Effector memory CD8-positive, alpha-beta T cell (primary cell): ENCODE results near the gene MACROD1.

Experiments
- ATAC-seq: fragments of 150-1000 bp; cut with Tn5 transposase; replicated peaks from 2 replicates; pipeline ENCODE4 v1.10.0; 2021; ENCODE audit warnings: mild to moderate bottlenecking, moderate library complexity
- DNase-seq, 3 experiments: peaks; one replicate each; pipeline ENCODE4 v3.0.0; 2021
- H3K27ac Mint-ChIP-seq, 2 donors: one replicate each; pipeline ENCODE4 v1.8.0; 2022; ENCODE audit warnings: mild to moderate bottlenecking in 2 of 2, mixed read lengths in 2 of 2, moderate library complexity in 2 of 2
- H3K27me3 Mint-ChIP-seq, 2 donors: one replicate each; pipeline ENCODE4 v1.8.0; 2022; ENCODE audit warnings: mixed read lengths in 2 of 2
- H3K36me3 Mint-ChIP-seq: one replicate; pipeline ENCODE4 v1.8.0; 2022; ENCODE audit warnings: mild to moderate bottlenecking, moderate library complexity, mixed read lengths; ENCODE audit not compliant: insufficient read depth
- H3K4me1 Mint-ChIP-seq, 2 donors: one replicate each; pipeline ENCODE4 v1.8.0; 2022; ENCODE audit warnings: low read depth in 2 of 2, mixed read lengths in 2 of 2
- H3K4me3 Mint-ChIP-seq, 2 donors: one replicate each; pipeline ENCODE4 v1.8.0; 2022; ENCODE audit warnings: mild to moderate bottlenecking in 2 of 2, mixed read lengths in 2 of 2, moderate library complexity in 2 of 2
- H3K9me3 Mint-ChIP-seq, 2 donors: one replicate each; pipeline ENCODE4 v1.8.0; 2022; ENCODE audit warnings: mixed read lengths in 2 of 2

MACROD1 gene

GRCh38 chr11:64100360-64100759 lies 65.6 kb downstream of the MACROD1 start:
- no peak overlapping the region for H3K27ac Mint-ChIP-seq
- ATAC-seq (no peak), DNase-seq (no peak)
- H3K4me3 Mint-ChIP-seq = no peak overlapping the region
- no peaks in the 10 kb centered on the region for H3K27me3 Mint-ChIP-seq
- H3K4me1 Mint-ChIP-seq = peaks cover 0 to 5% of the 10 kb centered on the region in 2 donors
- no peaks in the 10 kb centered on the region for H3K36me3 Mint-ChIP-seq
- no peaks in the 10 kb centered on the region for H3K9me3 Mint-ChIP-seq

- ATAC-seq = no peak
- peaks cover 0 to 5% of the 10 kb centered on the region in 2 donors for H3K4me1 Mint-ChIP-seq
Observed at GRCh38 chr11:64099436-64099835, 66.5 kb downstream of the MACROD1 start.

GRCh38 chr11:64098318-64098831 lies 67.5 kb downstream of the MACROD1 start:
- H3K27me3 Mint-ChIP-seq = no peaks in the 10 kb centered on the region

More at GRCh38 chr11:64099436-64099835, 66.5 kb downstream of the MACROD1 start:
- H3K9me3 Mint-ChIP-seq = no peaks in the 10 kb centered on the region
- H3K36me3 Mint-ChIP-seq = no peaks in the 10 kb centered on the region
- H3K27me3 Mint-ChIP-seq = no peaks in the 10 kb centered on the region
- no peak overlapping the region for H3K4me3 Mint-ChIP-seq
- H3K27ac Mint-ChIP-seq = no peak overlapping the region
- DNase-seq = no peak

GRCh38 chr11:64097468-64098317 lies 68.2 kb downstream of the MACROD1 start:
- Mint-ChIP-seq H3K9me3 (no peaks in the 10 kb centered on the region), H3K27me3 (no peaks in the 10 kb centered on the region), H3K27ac (no peak overlapping the region), H3K36me3 (no peaks in the 10 kb centered on the region), H3K4me3 (no peak overlapping the region), H3K4me1 (peaks cover 0 to 5% of the 10 kb centered on the region in 2 donors)
- ATAC-seq (no peak), DNase-seq (no peak)

More at GRCh38 chr11:64098318-64098831, 67.5 kb downstream of the MACROD1 start:
- no peak for ATAC-seq
- no peak for DNase-seq
- Mint-ChIP-seq H3K27ac (no peak overlapping the region), H3K36me3 (no peaks in the 10 kb centered on the region), H3K4me1 (peaks cover 0 to 5% of the 10 kb centered on the region in 2 donors), H3K9me3 (no peaks in the 10 kb centered on the region), H3K4me3 (no peak overlapping the region)

- no peak overlapping the region for H3K4me3 Mint-ChIP-seq
- H3K27ac Mint-ChIP-seq = no peak overlapping the region
- H3K36me3 Mint-ChIP-seq = no peaks in the 10 kb centered on the region
- ATAC-seq (no peak), DNase-seq (no peak)
- H3K4me1 Mint-ChIP-seq = peaks cover 0 to 5% of the 10 kb centered on the region in 2 donors
- H3K27me3 Mint-ChIP-seq = no peaks in the 10 kb centered on the region
- H3K9me3 Mint-ChIP-seq = no peaks in the 10 kb centered on the region
Observed at GRCh38 chr11:64096835-64097234, 69.1 kb downstream of the MACROD1 start.

- peaks cover 0 to 5% of the 10 kb centered on the region in 2 donors for H3K4me1 Mint-ChIP-seq
- H3K27me3 Mint-ChIP-seq = no peaks in the 10 kb centered on the region
- ATAC-seq (no peak), DNase-seq (no peak)
- no peak overlapping the region for H3K27ac Mint-ChIP-seq
- H3K36me3 Mint-ChIP-seq = no peaks in the 10 kb centered on the region
- H3K4me3 Mint-ChIP-seq = no peak overlapping the region
- H3K9me3 Mint-ChIP-seq = no peaks in the 10 kb centered on the region
Observed at GRCh38 chr11:64095949-64096348, 70.0 kb downstream of the MACROD1 start.

- Mint-ChIP-seq H3K9me3 (no peaks in the 10 kb centered on the region), H3K4me3 (no peak overlapping the region)
- ATAC-seq = no peak
Observed at GRCh38 chr11:64095273-64095817, 70.6 kb downstream of the MACROD1 start.

GRCh38 chr11:64094463-64095260 lies 71.3 kb downstream of the MACROD1 start:
- Mint-ChIP-seq H3K9me3 (no peaks in the 10 kb centered on the region), H3K36me3 (no peaks in the 10 kb centered on the region), H3K27me3 (no peaks in the 10 kb centered on the region), H3K4me3 (no peak overlapping the region), H3K27ac (no peak overlapping the region), H3K4me1 (peaks cover 0 to 5% of the 10 kb centered on the region in 2 donors)
- no peak for ATAC-seq
- no peak for DNase-seq

More at GRCh38 chr11:64095273-64095817, 70.6 kb downstream of the MACROD1 start:
- Mint-ChIP-seq H3K27me3 (no peaks in the 10 kb centered on the region), H3K36me3 (no peaks in the 10 kb centered on the region), H3K27ac (no peak overlapping the region), H3K4me1 (peaks cover 0 to 5% of the 10 kb centered on the region in 2 donors)
- no peak for DNase-seq

GRCh38 chr11:64093233-64094039 lies 72.5 kb downstream of the MACROD1 start:
- Mint-ChIP-seq H3K27ac (no peak overlapping the region), H3K36me3 (no peaks in the 10 kb centered on the region), H3K9me3 (no peaks in the 10 kb centered on the region), H3K4me1 (peaks cover 3 to 9% of the 10 kb centered on the region in 2 donors), H3K27me3 (peaks cover 0 to 6% of the 10 kb centered on the region in 2 donors), H3K4me3 (no peak overlapping the region)
- DNase-seq (no peak), ATAC-seq (no peak)

- Mint-ChIP-seq H3K27me3 (peaks cover 0 to 8% of the 10 kb centered on the region in 2 donors), H3K4me3 (no peak overlapping the region), H3K27ac (no peak overlapping the region), H3K4me1 (peaks cover 3 to 4% of the 10 kb centered on the region in 2 donors), H3K9me3 (no peaks in the 10 kb centered on the region), H3K36me3 (no peaks in the 10 kb centered on the region)
- no peak for ATAC-seq
- no peak for DNase-seq
Observed at GRCh38 chr11:64092761-64093136, 73.2 kb downstream of the MACROD1 start.

GRCh38 chr11:64092111-64092760 lies 73.7 kb downstream of the MACROD1 start:
- ATAC-seq = no peak

GRCh38 chr11:64090806-64091516 lies 75.0 kb downstream of the MACROD1 start:
- Mint-ChIP-seq H3K27ac (no peak overlapping the region), H3K4me3 (no peak overlapping the region), H3K27me3 (peaks cover 0 to 8% of the 10 kb centered on the region in 2 donors), H3K4me1 (peaks cover 3 to 4% of the 10 kb centered on the region in 2 donors), H3K9me3 (no peaks in the 10 kb centered on the region), H3K36me3 (no peaks in the 10 kb centered on the region)
- no peak for ATAC-seq
- no peak for DNase-seq

More at GRCh38 chr11:64092111-64092760, 73.7 kb downstream of the MACROD1 start:
- no peak overlapping the region for H3K4me3 Mint-ChIP-seq
- no peaks in the 10 kb centered on the region for H3K9me3 Mint-ChIP-seq
- H3K36me3 Mint-ChIP-seq = no peaks in the 10 kb centered on the region
- H3K4me1 Mint-ChIP-seq = peaks cover 3 to 4% of the 10 kb centered on the region in 2 donors
- DNase-seq = no peak
- H3K27ac Mint-ChIP-seq = peak overlapping the region in 1 of 2 donors; percentile 75
- H3K27me3 Mint-ChIP-seq = peaks cover 0 to 8% of the 10 kb centered on the region in 2 donors
